GM19035 (cell line): ENCODE measurements around the gene PLB1.

Experiments used
- ATAC-seq: cut with Tn5 transposase; IDR thresholded peaks from one replicate; pipeline ENCODE4 v1.9.1; 2021; ENCODE audit not compliant: unreplicated experiment

PLB1 gene

DNA sequence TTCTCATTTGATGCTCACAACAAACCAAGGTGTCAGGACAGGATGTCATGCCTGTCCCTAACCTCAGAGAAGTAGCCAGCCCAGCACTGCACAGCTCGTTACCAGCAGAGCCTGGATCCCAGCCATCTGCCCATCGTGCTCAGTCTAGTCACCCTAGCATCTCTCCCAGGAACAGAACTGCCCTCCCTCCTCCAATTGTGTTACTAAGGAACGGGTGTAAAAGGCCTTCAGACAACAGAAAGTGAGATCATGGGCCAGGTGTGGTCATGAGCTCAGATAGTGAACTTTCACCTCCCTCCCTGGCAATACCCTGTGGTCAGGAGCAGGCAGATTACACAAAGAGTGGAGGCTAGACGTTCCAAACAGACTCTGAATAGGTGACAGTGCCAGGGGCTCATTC is 144.0 kb downstream of the PLB1 start:
- ATAC-seq, result no peak

DNA sequence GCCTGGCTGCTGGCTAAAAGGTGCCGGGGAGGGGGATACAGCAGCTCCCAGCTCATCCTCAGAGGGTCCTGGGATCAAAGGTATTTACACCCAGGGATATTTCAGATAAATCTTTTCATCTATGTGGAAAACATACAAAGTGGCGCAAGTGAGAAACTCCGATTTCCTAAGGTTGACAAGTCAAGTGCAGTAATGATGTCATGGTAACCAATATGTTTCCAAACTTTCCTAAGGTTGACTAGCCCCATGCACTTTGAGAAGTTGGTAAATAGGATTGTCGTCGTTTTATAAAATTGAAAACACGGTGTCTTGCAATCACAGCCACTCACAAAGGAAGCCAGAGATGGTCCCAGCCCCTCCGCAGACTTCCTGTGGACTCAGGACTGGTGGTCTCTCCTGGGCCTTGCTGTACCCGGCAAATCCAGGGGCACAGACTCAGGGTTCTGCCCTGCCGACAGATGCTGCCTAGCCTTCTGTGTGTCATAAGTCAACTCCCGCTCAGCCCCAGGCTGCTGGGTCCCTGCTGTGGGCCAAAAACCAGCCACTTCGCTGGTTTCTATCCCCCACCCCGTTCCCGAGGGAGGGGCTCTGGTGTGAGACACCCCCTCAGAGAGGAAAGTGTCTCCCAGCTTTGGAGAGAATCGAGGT is 144.5 kb downstream of the PLB1 start:
- no peak for ATAC-seq

DNA sequence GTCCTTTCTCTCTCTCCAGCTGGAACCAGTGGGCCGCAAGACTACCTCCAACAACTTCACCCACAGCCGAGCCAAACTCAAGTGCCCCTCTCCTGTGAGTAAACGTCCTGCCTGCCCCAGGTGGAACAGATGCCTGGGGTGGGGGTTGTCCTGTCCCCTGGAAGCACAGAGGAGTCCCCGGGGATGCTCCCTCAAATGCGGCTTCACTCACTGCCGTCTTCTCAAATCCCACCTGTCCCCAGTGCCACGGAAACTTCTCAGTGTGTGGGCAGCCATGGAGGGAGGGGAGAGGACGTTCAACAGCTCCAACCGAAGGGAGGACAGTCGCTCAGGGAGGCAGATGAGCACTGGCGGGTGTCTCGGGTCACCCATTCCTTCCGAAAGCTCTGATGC is 145.0 kb downstream of the PLB1 start:
- ATAC-seq, result no peak

DNA sequence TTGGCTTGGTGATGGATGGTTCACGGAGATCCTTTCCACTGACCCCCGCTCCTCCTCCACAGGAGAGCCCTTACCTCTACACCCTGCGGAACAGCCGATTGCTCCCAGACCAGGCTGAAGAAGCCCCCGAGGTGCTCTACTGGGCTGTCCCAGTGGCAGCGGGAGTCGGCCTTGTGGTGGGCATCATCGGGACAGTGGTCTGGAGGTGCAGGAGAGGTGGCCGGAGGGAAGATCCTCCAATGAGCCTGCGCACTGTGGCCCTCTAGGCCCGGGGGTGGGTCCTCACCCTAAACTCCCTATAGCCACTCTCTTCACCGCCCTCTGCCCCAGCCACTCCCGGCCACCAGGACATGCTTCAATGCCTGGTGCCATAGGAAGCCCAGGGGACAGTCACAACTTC is 146.9 kb downstream of the PLB1 start:
- no peak for ATAC-seq

DNA sequence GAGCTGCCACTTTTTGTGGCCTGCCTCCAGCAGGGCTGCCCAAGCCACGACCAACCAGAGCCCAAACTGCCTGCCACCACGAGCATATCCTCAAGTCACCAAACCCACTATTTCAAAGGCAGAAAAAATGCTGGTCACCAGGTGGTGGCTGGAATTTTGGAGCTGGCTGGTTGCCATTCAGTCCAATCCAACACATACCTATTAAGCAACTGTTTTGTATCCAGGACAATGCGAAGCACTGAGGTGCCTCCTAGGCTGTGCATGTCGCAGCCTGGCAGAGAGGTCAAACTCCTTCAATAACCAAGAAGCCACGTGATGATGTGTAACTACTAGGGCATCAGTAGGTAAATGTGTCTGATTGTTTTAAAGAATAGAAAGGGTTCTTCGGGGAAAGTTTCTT is 147.5 kb downstream of the PLB1 start:
- no peak for ATAC-seq

DNA sequence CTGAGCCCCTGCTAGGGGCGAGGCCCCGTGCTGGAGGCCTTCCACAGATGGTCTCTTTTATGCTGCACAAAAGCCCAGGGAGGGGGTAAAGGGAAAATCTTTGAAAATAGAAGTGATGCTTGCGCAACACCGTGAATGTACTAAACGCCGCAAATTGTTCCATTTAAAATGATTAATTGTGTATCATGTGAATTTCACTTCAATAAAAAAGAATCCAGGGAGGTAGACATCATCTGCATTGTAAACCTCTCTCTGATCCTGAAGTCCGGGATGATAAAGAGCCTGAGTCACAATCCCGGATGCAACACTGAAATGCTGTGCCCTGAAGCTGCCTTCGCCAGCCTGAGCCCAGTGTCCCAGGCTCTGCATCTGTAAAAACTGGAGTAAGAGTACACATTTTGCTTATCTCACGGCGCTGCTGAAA is 148.1 kb downstream of the PLB1 start:
- ATAC-seq, result no peak

DNA sequence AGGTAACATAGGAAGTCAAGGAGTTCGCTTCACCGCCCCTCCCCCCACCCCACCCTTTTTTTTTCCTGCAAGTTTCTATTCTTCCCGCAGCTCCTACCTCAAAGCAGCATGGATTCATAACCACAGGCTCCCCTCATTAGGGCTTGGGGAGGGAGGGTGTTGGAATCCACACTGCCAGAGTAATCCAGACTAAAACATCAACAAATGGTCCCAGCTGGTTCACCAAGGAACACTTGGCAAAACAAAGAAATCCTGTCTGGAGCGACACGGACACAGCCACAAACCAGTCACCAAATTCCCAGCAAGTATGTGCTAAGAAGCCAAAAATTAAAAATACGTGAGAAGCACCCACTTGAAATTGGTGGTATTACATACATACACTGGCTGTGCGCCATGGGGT is 148.9 kb downstream of the PLB1 start:
- ATAC-seq, result no peak

DNA sequence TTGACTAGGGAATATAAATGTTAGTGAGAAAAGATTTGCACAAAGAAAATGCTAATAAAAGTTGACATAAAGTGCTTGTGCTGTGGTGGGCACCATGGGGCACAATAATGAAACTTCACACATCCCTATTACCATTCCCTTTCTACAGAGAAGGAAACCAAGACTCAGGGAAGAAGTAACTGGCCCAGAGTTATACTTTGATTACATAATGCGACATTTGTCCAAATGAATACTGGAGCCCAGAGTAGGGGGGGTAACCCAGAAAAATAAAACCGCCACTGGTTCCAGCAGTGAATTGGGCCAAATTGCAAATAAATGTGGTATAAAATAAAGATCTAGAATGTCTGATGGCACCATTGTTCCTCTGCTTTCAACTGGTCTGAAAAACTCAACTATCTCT is 149.7 kb downstream of the PLB1 start:
- ATAC-seq, result no peak

DNA sequence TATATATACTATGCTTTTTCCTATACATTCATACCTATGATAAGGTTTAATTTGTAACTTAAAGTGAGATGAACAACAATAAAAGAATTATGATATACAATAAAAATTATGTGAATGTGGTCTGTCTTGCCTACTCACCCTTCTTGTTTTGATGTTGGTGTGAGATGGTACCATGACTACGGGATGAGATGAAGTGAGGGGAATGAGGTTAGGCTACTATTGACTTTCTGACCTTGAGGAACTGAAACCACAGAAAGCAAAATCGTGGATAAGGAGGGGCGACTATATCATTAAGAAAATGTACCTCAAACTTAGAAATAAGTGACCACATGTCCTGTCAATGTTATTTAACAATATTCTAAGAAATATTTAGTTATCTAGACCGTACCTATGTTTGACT is 151.8 kb downstream of the PLB1 start:
- peak; percentile 45 for ATAC-seq

DNA sequence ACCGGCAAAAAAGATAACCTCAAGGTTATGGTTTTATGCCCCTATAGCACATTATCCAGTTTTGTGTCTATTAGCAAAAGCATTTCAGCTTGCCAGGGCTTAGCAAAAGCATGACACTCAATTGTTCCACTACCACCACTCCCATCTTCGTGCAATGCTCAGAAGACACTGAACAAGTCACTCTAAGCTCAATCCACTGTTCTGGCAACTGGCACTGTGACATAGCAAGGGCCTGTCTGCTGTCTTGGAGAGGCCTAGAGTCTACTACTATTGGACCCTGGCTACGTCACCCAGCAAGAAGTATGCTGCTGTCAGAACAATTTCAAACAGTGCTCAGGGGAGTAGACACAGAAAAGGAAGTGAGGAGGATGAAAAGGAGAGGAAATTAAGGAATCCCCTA is 152.3 kb downstream of the PLB1 start:
- ATAC-seq, result no peak

DNA sequence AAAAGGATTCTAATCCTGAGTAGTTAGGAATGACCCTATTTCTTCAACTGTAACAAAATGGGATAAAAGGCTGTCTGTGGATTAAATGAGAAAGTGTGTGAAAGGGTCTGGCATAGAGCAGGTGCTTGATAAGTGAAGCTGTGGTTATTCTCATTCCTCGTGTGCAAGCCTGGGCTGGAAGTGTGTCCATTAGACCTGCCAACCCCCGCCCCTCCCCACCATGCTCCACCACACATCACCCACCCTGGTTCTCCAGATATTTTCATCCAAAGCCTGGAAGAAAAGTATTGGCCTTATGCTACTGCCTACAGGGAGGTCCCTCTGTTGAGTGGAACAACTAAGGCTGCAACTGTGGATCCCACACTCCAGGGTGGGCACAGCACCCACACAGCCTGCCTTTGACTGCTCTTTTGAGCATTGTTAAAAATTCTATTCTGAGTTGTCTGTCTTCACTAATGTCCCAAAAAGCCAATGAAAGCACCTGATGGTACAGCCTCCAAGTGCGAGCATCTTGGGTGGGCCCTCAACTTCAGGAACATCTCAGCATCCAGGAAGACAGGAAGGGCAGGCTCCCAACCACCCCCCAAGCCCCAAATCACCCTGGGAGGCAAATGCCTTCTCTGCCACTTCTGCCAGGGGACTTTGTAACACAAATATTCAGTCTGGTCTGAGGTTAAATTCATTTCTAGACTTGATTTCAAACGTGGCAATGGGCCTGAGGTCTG is 153.0 kb downstream of the PLB1 start:
- no peak for ATAC-seq

DNA sequence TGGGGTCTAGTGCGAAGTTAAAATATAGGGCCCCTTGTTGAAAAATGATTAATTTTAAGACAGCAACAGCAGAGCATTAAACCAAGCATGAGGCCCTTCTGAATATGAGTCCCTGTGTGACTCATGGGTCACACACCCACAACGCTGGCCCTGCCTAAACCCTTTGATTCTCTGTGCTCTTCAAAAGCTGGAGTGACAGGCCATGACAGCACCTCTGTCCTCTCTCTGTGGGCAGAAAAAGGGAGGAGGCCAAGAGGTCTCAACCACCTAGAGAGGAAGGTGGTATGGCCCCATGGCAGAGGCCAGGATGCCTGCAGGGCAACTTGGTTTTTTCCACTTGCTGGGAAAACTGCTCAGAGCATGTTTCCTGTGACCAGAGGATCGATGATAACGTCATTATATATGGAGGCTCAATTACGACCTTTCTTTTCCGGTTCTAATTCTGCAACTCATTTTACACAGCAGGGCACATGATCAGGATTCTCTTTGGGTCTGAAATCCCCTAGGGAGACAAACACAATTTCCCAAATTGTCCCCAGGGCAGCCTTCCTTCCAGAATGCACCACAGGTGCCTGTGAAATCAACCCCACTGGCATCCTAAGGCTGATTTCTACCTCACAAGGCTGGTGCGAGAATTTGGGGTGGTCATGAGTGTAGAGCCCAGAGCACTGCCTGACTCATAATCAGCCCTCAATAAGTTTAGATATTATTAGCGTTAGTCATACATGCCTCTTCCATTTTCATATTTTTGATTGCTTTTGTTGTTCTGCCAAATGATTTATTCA is 153.8 kb downstream of the PLB1 start:
- ATAC-seq, result no peak

DNA sequence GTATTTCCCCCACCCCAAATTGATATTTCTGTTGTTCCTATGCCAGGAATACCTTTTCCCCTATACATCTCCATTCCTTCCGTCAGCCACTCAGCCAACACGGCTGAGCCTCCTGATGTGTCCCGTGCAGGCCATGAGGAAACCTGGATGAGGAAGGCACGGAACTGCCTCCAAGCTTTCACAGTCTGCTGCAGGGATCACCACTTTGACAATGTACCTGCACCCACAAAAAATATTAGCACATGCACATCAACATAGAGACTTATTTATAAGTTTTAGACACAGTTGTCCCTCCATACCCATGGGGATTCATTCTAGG is 154.4 kb downstream of the PLB1 start:
- ATAC-seq, result no peak

DNA sequence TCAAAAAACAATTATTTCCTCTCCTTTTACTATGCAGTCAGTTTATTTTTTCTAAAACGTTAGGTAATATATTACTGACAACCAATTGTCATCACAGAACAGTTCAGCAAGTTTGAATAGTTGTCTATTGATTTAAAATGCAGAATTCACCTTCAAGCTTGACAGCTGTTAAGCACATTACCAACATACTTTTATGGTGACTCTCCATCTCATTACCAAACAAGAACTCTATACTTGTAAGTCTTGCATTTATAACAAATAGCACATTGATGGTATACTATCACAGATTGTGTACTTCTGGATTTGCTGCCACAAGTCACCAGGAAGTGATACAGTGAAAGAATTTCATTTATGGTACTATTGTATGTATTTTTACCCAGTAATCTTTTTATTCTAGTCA is 156.4 kb downstream of the PLB1 start:
- no peak for ATAC-seq

DNA sequence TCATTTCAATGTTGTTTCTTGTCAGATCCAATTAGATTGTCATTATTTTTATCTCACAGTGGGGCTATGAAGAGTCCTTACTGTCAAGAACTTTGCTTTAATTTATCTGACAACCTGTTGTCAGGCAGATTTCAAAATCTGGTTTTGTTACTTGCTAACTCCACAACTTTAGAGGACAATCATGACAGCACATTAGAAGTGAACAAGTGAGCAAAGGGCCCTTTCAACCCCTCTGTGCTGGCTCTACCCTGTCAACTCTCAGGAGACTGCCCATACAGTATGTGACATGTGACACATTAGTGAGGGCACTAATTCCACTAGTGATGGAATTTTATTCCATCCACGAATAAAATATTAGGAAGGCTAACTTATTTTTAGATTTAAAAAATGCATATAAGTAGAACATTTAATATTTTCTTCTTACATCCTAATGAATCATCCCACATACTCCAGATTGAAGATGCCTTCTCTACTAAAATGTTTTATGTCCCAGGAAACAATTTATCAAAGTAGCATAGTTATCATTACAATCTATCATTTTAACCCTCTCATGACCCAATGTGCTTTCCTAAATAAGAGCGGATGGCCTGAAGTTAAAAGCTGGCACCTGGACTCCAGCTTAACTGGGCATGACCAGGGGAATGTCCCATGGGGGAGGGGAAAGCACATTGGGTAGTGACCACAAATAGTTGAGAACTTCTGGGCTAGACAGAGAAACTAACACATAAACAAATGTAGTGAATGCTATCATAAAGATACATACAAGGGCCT is 158.2 kb downstream of the PLB1 start:
- ATAC-seq, result no peak

DNA sequence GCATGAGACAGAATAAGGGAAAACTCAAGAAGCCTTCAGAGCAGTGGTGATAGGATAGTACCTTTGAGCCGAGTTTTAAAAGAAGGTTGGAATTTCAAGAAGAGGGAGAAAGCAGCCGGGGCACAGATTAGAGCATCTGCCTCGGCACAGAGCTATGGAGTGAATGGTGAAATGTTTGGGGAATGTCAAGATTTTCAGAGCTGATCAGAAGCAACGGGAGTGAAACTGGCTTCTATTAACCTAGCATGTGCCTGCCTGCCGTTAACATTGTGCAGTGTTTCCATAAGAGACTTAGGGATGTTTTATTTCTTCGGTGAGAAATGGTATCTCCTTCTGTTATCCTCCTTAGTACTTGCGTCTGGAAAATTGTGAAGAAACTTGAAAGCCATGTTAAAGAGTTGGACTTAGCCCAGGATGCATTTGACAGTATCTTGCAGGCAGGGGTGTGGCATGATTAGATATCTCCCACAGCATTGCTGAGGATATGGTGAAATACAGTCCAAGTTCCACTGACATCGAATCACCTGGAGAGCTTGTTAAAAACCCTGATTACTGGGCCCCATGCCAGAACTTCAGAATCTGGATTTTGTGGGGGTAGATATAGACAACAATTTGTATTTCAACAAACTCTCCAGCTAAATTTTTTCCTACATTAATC is 158.9 kb downstream of the PLB1 start:
- no peak for ATAC-seq

DNA sequence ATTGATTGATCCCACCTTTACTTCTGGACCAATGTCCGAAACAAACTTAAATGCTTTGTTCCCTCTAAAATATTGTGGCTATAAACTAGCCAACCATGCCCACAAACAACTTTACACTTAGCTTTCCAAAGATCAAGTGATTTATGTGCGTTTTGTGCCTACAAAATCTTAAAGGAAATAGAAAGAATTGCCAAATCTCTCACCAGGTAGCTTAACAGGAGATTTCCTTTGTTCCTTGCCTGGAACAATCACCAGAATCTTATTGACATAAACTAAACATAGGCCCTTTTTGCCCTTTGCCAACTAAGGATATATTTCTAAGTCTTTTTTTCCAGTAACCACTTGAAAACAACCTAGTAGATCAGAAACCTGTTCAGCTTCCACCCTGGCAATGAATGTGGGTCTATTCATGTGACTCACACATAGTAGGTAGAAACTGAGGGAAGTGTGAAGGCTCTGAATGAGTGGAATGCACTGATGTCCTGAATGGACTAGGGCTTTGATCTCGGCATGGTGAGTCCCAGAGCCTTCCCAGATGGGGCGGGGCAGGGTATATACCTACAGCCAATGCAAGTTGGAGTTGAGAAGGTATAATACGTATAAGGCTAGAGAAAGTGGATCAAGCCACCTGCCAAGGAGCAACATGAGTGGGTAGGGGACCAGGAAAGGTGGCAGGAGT is 161.2 kb downstream of the PLB1 start:
- no peak for ATAC-seq

DNA sequence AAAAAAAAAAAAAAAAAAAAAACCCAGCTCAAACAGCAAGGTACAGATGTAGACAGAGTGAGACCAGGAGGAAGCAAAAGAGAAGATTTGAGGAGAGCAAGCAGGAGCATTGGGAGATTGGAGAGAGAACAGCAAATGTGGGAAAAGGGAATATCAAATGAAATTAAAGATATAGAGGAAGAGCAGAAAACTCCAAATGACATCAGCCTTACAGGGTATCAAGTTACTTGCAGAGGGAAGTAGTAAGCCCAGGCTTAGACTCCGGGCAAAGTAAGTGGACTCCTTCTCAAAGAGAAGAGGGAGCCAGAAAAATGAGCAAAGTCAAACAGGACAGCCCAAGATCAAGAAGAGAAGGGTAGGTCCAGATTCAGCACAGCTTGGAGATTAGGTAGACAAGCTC is 162.5 kb downstream of the PLB1 start:
- no peak for ATAC-seq

DNA sequence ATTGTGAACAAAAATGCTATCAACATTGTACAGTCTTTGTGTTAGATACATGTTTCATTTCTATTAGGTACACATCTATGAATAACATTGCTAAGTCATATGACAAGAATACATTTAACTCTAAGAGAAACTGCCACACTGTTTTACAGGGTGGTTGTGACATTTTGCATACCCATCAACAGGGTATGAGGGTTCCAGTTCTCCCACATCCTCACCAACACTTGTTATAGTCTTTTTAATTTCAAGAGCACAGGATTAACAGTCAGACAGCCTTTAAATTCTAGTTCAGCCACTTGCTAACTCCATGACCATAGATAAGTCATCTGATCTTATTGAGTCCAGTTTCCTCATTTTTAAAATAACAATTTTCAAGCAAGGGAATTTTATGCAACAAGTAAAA is 163.3 kb downstream of the PLB1 start:
- ATAC-seq, result no peak

DNA sequence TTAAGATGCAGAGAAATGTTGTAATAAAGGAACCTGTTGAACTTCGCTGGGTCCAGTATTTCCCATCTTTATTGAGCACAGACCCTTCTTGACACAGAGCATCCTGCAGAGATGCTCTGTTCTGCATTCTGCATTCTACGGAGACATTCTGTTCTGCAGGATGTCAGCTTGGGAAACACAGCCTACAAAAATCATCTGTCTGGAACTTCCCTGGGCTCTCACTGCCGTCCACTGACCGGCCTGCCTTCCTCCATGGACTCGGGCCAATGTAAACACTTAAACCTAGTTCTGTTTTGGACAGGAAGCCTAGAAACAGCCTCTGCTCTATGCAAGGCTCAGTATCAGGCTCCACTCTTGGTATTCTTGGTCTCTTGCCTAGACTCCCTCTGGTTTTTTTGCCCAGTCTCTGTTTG is 165.7 kb downstream of the PLB1 start:
- no peak for ATAC-seq

DNA sequence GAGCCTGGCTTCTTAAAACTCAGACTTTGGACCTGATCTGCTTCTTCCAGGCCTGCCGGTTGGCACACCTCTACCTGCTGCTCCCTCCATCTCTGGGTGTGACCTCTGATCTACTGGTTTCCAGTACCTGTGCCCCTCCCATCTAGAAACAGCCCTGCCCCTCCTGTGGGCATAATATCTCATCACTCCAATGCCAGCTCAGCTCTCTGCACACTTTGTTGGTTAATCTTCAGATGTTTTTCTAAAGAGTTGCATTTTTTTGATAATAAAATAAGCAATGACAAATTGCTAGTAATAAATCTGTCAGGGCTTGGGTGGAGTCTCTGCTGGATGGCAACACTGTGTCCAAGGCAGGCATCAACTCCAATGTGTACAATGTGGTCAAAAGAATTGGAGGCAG is 166.2 kb downstream of the PLB1 start:
- no peak for ATAC-seq
